Right atrium auricular region (tissue), 2 donors: ENCODE measurements around the gene CDC20. TPM values are rescaled to one million over a fixed set of nuclear protein-coding genes. Genes with fewer than 3 reads are reported as not detected.

Experiments
- DNase-seq: peaks from one replicate; pipeline ENCODE4 v3.0.0-alpha.2; 2019; ENCODE audit warnings: low spot score
- H3K27ac ChIP-seq, 2 donors: fragments of 200-600 bp; sonication (generic); 1 replicate in 1 of 2; 2 replicates in 1 of 2; pipeline ENCODE4 v1.5.1; 2016 to 2019
- H3K27me3 ChIP-seq, 2 donors: fragments of 200-600 bp; sonication (generic); one replicate each; pipeline versions ENCODE4 v1.5.1 to v1.6.0; 2017 to 2019
- H3K36me3 ChIP-seq: fragments of 200-600 bp; sonication (generic); one replicate; pipeline ENCODE4 v1.5.1; 2016
- H3K4me1 ChIP-seq, 2 donors: fragments of 200-600 bp; sonication (generic); one replicate each; pipeline versions ENCODE4 v1.5.1 to v1.6.0; 2017 to 2019
- H3K4me3 ChIP-seq, 2 donors: fragments of 200-600 bp; sonication (generic); 1 replicate in 1 of 2; 2 replicates in 1 of 2; pipeline ENCODE4 v1.5.1; 2017 to 2019; ENCODE audit warnings: mild to moderate bottlenecking in 1 of 2, moderate library complexity in 1 of 2
- H3K9me3 ChIP-seq, 2 donors: fragments of 200-600 bp; sonication (generic); one replicate each; pipeline ENCODE4 v1.5.1; 2019
- CTCF ChIP-seq, 2 donors: fragments of 200-600 bp; sonication (generic); IDR thresholded peaks; one replicate each; pipeline ENCODE4 v1.5.1; 2019; ENCODE audit warnings: antibody characterized with exemption in 2 of 2
- total RNA-seq, 2 donors: library from RNA; depleted of rRNA; stranded (reverse); fragments of >200 nt; gene quantifications; one replicate each; pipeline ENCODE4 v1.1.0, GENCODE V29; 2016

CDC20 gene
- total RNA-seq, 2 donors from 2014 or later: 0.63 to 2.5 TPM

GRCh38 chr1:43313771-43314170 is 45.0 kb upstream of the CDC20 start:
- no peak for DNase-seq
- Histone ChIP-seq H3K36me3 (no peaks in the 10 kb centered on the region), H3K9me3 (no peaks in the 10 kb centered on the region)

GRCh38 chr1:43314233-43314632 is 44.5 kb upstream of the CDC20 start:
- H3K36me3 ChIP-seq: no peaks in the 10 kb centered on the region
- no peak for DNase-seq
- no peak overlapping the region for H3K4me3 ChIP-seq
- no peaks in the 10 kb centered on the region for H3K27me3 ChIP-seq
- no peaks in the 10 kb centered on the region for H3K9me3 ChIP-seq
- H3K4me1 ChIP-seq: no peaks in the 10 kb centered on the region
- H3K27ac ChIP-seq: no peak overlapping the region
- TF ChIP-seq CTCF (IDR thresholded peaks at IDR 0.05): no peak

More at GRCh38 chr1:43313771-43314170, 45.0 kb upstream of the CDC20 start:
- no peak overlapping the region for H3K4me3 ChIP-seq
- H3K4me1 ChIP-seq: no peaks in the 10 kb centered on the region
- no peak overlapping the region for H3K27ac ChIP-seq
- no peak for TF ChIP-seq CTCF (IDR thresholded peaks at IDR 0.05)
- H3K27me3 ChIP-seq: no peaks in the 10 kb centered on the region

GRCh38 chr1:43315481-43315880 is 43.3 kb upstream of the CDC20 start:
- H3K4me3 ChIP-seq: no peak overlapping the region
- H3K9me3 ChIP-seq: no peaks in the 10 kb centered on the region
- no peaks in the 10 kb centered on the region for H3K27me3 ChIP-seq
- no peak for DNase-seq
- no peak overlapping the region for H3K27ac ChIP-seq
- no peak for TF ChIP-seq CTCF (IDR thresholded peaks at IDR 0.05)
- H3K4me1 ChIP-seq: no peaks in the 10 kb centered on the region
- H3K36me3 ChIP-seq: no peaks in the 10 kb centered on the region

GRCh38 chr1:43315963-43316737 is 42.6 kb upstream of the CDC20 start:
- no peak overlapping the region for H3K27ac ChIP-seq
- no peaks in the 10 kb centered on the region for H3K27me3 ChIP-seq
- H3K9me3 ChIP-seq: no peaks in the 10 kb centered on the region
- H3K36me3 ChIP-seq: no peaks in the 10 kb centered on the region
- no peak for DNase-seq
- H3K4me1 ChIP-seq: no peaks in the 10 kb centered on the region
- no peak overlapping the region for H3K4me3 ChIP-seq
- TF ChIP-seq CTCF (IDR thresholded peaks at IDR 0.05): no peak

- no peak for DNase-seq
- no peaks in the 10 kb centered on the region for H3K4me1 ChIP-seq
- H3K9me3 ChIP-seq: no peaks in the 10 kb centered on the region
- no peak for TF ChIP-seq CTCF (IDR thresholded peaks at IDR 0.05)
- no peak overlapping the region for H3K4me3 ChIP-seq
- H3K36me3 ChIP-seq: no peaks in the 10 kb centered on the region
- H3K27me3 ChIP-seq: no peaks in the 10 kb centered on the region
- no peak overlapping the region for H3K27ac ChIP-seq
Observed at GRCh38 chr1:43316738-43317520, 41.9 kb upstream of the CDC20 start.
